CD4-positive, alpha-beta T cell treated with Interleukin-17A for 4 hours (primary cell): ENCODE measurements around the gene DCST2.

ENCODE experiments used
- DNase-seq: peaks from one replicate; pipeline ENCODE4 v3.0.0-alpha.2; 2020; ENCODE audit warnings: mixed read lengths

Gene DCST2

DNA sequence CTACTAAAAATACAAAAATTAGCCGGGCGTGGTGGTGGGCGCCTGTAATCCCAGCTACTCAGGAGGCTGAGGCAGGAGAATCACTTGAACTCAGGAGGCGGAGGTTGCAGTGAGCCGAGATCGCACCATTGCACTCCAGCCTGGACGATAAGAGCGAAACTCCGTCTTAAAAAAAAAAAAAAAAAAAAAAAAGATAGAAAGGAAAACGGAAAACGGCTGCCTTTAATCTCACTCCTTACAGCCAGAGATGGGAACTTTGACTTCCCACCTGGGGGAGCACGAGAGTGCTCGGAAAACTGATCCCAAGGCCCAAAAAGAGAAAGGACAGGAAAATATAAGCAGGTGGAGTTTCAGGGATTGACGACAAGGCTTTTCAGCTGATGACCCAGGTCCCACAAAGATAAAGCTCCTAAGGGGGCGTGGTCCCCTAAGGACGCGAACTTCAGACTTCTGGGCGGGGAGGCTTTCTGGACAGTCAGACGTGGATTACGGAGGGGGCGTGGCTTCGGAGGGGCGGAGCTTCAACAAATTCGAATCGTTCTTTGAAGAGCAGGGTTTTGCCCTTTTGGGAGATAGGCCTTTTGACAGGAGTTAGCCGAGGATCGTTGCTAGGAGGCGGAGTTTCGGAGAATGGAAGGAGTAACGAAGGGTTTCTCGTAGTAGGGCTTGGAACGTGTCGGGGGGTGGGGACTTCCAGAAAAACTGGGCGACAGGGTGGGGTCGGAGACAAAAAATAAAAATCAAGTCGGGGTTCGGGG lies 60.1 kb downstream of the DCST2 start:
- peak; percentile 96 for DNase-seq

DNA sequence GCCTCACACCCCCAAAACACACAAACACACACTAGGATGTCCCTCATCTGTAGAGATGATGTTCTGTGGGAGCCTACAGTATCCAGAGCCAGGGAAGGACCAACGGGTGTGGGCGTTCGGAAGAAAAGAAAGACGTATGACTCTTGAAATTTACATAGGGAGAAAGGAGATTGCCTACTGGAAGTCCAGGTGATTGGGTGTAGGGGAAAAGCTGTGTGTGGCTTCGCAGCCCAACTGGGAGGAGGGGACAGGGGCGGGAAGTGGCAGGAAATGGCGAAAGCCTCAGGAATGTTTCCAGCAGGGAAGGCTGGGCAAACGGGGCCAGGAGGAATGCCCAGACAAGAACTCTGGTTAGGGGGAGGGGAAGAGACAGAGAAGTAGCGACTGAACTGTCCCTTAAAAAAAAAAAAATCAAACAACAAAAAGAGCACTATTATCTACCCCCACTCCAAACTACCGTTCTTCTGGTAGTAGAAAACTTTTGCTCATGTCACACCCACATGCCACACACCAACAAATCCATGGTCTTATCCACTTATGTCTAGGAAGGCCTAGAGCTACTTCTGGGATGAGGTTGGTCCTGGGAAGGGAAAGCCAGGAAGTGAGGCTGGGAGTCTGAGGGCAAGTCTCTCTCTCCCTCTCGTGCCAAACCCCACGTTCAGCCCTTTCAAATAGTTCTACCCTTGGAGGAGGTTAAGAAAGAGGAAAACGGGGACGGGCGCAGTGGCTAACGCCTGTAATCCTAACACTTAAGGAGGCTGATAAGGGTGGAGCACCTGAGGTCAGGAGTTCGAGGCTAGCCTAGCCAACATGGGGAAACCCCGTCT lies 60.9 kb downstream of the DCST2 start:
- no peak for DNase-seq

DNA sequence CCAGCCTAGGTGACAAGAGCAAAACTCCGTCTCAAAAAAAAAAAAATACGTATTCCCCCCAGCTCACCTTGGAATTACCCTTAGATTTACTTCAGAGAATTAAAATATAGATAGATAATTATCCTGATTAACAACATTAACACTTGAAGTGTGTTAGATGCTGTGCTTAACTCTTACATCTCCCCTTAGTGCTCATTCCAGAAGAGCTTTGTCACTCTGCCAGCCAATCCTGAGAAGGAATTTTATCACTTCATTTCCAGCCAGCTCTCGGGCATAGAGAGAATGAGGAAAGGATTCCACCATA lies 61.4 kb downstream of the DCST2 start:
- no peak for DNase-seq

DNA sequence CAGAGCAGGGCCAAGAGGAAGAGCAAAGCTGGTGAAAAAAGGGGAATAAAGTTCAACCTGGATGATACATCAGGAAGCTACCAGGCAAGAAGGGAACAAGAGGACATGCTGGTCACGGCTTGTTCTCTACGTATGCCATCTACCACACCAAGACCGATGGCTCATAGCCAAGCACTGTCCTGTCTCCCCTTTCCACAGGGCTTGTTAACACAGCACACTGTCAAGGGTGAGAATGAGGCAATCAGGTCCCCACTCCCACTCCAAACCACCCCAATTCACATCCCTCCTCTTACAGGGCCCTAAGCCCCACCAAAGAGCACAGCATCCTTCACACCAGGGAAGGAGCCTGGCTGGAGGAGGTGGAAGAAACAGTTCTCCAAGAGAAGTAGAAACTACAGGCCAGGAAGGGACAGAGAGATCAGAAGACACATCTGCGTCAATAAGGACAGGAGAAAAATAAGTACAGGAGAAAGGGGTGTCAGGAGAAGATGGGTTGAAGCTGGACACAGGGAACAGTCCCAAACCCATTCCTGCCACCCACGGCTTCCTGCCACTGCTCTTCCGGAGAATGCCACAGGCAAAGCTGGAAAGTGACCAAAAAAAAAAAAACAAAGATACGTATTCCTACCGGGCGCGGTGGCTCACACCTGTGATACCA lies 62.1 kb downstream of the DCST2 start:
- DNase-seq = no peak

DNA sequence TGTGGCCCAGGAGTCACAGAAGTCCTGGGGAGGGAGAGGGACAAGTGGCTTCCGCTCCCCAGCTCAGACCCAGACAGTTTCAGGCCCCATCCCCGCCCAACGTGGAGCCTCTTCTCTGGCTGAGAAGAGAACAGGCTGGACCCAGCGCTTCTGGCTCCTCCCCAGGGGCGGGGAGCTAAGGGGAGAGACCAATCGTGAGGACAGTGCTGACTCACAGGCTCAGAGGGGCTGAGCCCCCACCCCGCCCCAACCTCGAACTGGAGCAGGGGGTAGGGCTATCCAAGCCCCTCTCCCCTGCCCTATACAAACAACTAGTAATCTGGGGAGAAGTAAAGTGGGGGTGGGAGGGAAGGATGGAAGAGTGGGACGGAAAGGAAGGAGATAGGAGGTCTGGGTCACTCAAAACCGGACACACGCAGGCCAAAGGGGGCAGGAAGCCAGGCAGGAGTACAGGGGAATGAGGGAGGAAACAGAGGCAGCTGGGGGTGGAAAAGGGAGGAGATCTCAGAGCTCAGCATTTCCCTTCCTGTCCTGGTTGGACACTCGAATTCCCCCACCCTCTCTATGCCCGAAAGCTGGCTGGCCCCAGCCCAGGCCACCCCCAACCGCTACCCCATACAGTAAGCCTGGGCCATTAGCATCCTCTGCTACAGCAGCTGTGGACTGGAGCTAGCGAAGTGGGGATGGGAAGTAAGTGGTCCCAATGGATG lies 62.8 kb downstream of the DCST2 start, which contains the start of gene SHC1:
TSS of gene SHC1 (minus strand) at position 117 of the 710 bp plus-strand sequence. CDS start 221 bp downstream, outside the sequence.
- peak; percentile 57 for DNase-seq

DNA sequence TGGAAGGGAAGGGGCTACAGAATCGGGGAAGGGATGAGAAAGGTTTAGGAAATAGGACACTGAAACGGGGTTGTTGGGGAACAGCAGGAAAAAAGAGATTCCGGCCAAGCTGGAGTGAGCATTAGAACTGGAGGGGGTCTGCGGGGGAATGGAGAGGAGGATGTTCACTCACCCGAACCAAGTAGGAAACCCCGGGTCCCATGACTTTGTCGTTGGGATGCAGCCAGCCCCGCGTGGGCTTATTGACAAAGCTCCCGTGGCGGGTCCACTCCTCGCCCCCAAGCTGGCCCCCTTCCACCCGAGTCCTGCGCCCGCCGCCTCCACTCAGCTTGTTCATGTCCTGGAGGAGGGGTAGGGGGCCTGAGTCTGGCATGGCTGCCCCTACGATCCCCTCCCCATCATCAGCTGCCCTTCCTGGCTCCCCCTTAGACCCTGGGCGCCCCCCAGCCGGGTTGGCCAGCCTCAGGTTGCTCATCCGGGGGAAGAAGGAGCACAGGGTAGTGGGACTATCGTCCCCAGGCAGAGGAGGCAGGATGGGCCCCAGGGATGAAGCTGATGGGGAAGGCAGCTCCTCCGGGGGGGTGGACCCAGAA lies 63.6 kb downstream of the DCST2 start:
- no peak for DNase-seq

DNA sequence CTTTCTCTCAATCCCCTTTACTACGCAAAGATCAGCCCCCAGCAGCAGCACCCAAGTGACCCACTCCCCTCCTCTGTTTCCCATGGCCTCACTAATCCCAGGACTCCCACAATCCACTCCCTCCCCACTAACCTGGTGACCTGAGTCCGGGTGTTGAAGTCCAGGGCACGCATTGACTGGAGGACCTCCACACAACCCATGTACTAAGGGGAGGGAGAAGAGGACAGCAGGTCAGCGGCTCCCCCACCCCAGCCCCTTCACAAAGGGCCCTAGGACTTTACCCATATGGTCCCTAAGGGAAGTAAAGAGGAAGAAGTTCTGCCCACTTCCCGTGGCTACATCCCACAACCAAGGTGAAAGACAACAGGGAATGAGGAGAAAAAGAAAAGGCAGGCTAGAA lies 64.3 kb downstream of the DCST2 start:
- no peak for DNase-seq

DNA sequence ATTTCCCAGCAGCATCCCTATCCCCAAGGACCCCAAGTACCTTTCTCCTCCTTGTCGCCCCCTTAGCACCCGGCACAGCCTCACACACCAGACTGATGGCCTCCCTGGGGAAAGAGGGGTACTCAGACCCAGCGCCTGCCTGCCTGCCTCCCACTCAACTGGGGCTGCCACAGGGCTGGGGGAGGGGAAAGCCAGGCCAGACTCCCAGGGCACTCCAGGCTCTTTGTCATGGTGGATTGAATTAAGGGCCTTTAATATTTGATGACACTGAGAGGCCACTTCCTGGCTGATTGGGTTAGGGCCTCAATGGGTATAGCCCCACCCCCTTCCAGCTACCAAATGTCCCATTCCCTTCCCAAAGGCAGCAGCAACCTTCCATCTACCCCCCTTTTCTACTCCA lies 64.8 kb downstream of the DCST2 start:
- DNase-seq = no peak
